ENCODE measurements around the gene FBXO38.

DNA sequence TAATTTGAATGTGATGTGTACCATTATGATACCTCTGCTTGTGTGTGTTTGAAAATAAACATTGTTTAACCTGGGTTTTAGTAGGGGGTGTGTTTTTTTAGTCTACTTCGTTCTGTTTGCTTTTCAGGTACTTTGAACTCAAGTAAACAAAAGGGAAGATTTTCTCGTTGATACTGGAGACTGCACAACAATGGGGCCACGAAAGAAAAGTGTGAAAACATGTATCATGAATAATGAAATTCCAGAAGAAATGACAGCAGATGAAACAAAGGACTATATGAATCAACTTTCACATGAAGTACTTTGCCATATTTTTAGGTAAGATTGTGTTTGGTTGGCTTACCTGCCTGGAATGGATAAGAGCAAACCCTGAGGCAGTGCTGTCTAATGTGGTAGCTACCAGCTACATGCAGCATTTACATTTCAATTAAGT is 10.8 kb downstream of the FBXO38 start:
- no peak for TF ChIP-seq CTCF (IDR thresholded peaks at IDR 0.05)
- TF ChIP-seq POLR2AphosphoS5 (IDR thresholded peaks at IDR 0.05): no peak
- TF ChIP-seq POLR2A (IDR thresholded peaks at IDR 0.05): no peak
- TF ChIP-seq EP300 (IDR thresholded peaks at IDR 0.05): no peak
